Activated CD4-positive, alpha-beta T cell treated with anti-CD3 and anti-CD28 coated beads for 4 hours (primary cell): Measurements from ENCODE around the gene STX5.
"Not testable (repeated sequence)": the region's sequence is repeated elsewhere in the genome, so short reads cannot be mapped to it uniquely, and the experiment has no call there.

Experiments
- DNase-seq, 2 donors: peaks; one replicate each; pipeline ENCODE4 v3.0.0-alpha.2; 2020

The STX5 gene

GRCh38 chr11:62854013-62854824 lies 22.4 kb upstream of the STX5 start:
- no peak for DNase-seq

GRCh38 chr11:62853279-62853965 lies 21.6 kb upstream of the STX5 start:
- peak in 1 of 2 donors; percentile 28 for DNase-seq

- DNase-seq = no peak
Measured at GRCh38 chr11:62852523-62853188, 20.8 kb upstream of the STX5 start.

GRCh38 chr11:62851807-62852522 lies 20.1 kb upstream of the STX5 start:
- DNase-seq = no peak

- DNase-seq = no peak
Measured at GRCh38 chr11:62850911-62851806, 19.3 kb upstream of the STX5 start.

GRCh38 chr11:62847767-62848314 lies 16.0 kb upstream of the STX5 start:
- DNase-seq = no peak

GRCh38 chr11:62846177-62846576 lies 14.3 kb upstream of the STX5 start:
- DNase-seq = no peak

- no peak for DNase-seq
Measured at GRCh38 chr11:62844154-62844553, 12.3 kb upstream of the STX5 start.

GRCh38 chr11:62843466-62843865 lies 11.6 kb upstream of the STX5 start:
- DNase-seq = no peak

- DNase-seq = not testable (repeated sequence)
Measured at GRCh38 chr11:62842891-62843290, 11.0 kb upstream of the STX5 start.

GRCh38 chr11:62842171-62842741 lies 10.4 kb upstream of the STX5 start:
- peak; percentile 26 to 45 for DNase-seq

GRCh38 chr11:62841361-62842170 lies 9.7 kb upstream of the STX5 start:
- peak; percentile 82 to 83 for DNase-seq

- peak; percentile 66 to 75 for DNase-seq
Measured at GRCh38 chr11:62840721-62841360, 9.0 kb upstream of the STX5 start.

GRCh38 chr11:62839050-62839945 lies 7.4 kb upstream of the STX5 start, which contains the start of gene WDR74:
Gene WDR74 (minus strand): TSS chr11:62839590. CDS start chr11:62839570, 20 bp downstream.
- peak; percentile 89 for DNase-seq

GRCh38 chr11:62835336-62835735 lies 3.5 kb upstream of the STX5 start:
- DNase-seq = no peak

GRCh38 chr11:62832336-62833234 lies 734 bp upstream of the STX5 start, which contains the start of gene TEX54:
Gene TEX54 (minus strand): TSS chr11:62832841.
- DNase-seq = no peak

- no peak for DNase-seq
Measured at GRCh38 chr11:62830904-62831519, 839 bp downstream of the STX5 start.
